A549 (cell line): ENCODE data around the gene MTCL1. TPM values are rescaled to one million over a fixed set of nuclear protein-coding genes. Genes with fewer than 3 reads are reported as not detected.

Source experiments
- ATAC-seq, 2 experiments: fragments of 200-7000 bp in 1 of 2; fragments of >200 bp in 1 of 2; cut with Nextera tagmentation in 1 of 2; cut with Tn5 transposase in 1 of 2; 3 replicates each; pipeline versions ENCODE4 v1.8.0 to v1.9.1; 2018 to 2020; ENCODE audit warnings: mild to moderate bottlenecking in 1 of 2, moderate library complexity in 1 of 2
- CTCF ChIA-PET: fragments of 300-600 bp; sonication (Branson Sonifier 250); formaldehyde crosslinking; extraction: SDS; loops from one replicate; lab custom pipeline; 2021; ENCODE audit warnings: antibody characterized with exemption, inconsistent platforms; lab: Yijun Ruan, JAX
- POLR2A ChIA-PET: fragments of 350-600 bp; formaldehyde crosslinking; extraction: SDS; loops from one replicate; lab custom pipeline; 2021; ENCODE audit warnings: antibody characterized with exemption, inconsistent platforms; lab: Yijun Ruan, JAX
- DNase-seq, 2 experiments: peaks; one replicate each; pipeline versions ENCODE4 v3.0.0 to v3.0.0-alpha.2; 2011 to 2016; ENCODE audit warnings: low read depth in 1 of 2, low spot score in 1 of 2
- FAIRE-seq: peaks from 2 replicates; lab custom pipeline; 2011; peaks lifted over from hg19 to GRCh38; lab: Jason Lieb, UNC
- H3K27ac ChIP-seq, 2 experiments: fragments of >200 bp; sonication (Bioruptor Twin); formaldehyde crosslinking; 3 replicates each; pipeline ENCODE4 v1.5.1; 2016 to 2017
- H3K4me1 ChIP-seq: fragments of >200 bp; sonication (Bioruptor Twin); formaldehyde crosslinking; 3 replicates; pipeline ENCODE4 v1.6.1; 2016
- H3K4me2 ChIP-seq: fragments of >200 bp; sonication (Bioruptor Twin); formaldehyde crosslinking; 3 replicates; pipeline ENCODE4 v1.6.1; 2016
- H3K4me3 ChIP-seq: fragments of >200 bp; sonication (Bioruptor Twin); formaldehyde crosslinking; 3 replicates; pipeline ENCODE4 v1.5.1; 2016
- H3K9me3 ChIP-seq: fragments of >200 bp; sonication (Bioruptor Twin); formaldehyde crosslinking; 3 replicates; pipeline ENCODE4 v1.6.1; 2016
- ATOH8 ChIP-seq: fragments of 250-450 bp; sonication (Bioruptor Pico); IDR thresholded peaks from 2 replicates; pipeline ENCODE4 v1.5.0; 2020; ENCODE audit warnings: low read depth, mild to moderate bottlenecking, moderate library complexity
- BCL3 ChIP-seq: fragments of >200 bp; sonication (Bioruptor Twin); formaldehyde crosslinking; IDR thresholded peaks from 3 replicates; pipeline ENCODE4 v1.6.1; 2016
- CBX8 ChIP-seq: fragments of 200-600 bp; sonication (generic); IDR thresholded peaks from 2 replicates; pipeline ENCODE4 v1.6.1; 2016
- E2F6 ChIP-seq: IDR thresholded peaks from 2 replicates; pipeline ENCODE4 v1.6.1; 2012; ENCODE audit warnings: low read depth, borderline replicate concordance
- EHF ChIP-seq: fragments of 250-450 bp; sonication (Bioruptor Pico); IDR thresholded peaks from 2 replicates; pipeline ENCODE4 v1.5.0; 2020; ENCODE audit warnings: mild to moderate bottlenecking
- ESRRA ChIP-seq: fragments of 150-350 bp; IDR thresholded peaks from 2 replicates; pipeline ENCODE4 v1.6.1; 2014; ENCODE audit warnings: mild to moderate bottlenecking, low read length, borderline replicate concordance
- FOSB ChIP-seq: fragments of 250-450 bp; sonication (Bioruptor Pico); IDR thresholded peaks from 2 replicates; pipeline ENCODE4 v1.5.0; 2020; ENCODE audit warnings: mild to moderate bottlenecking, moderate library complexity
- GATA3 ChIP-seq: IDR thresholded peaks from 2 replicates; pipeline ENCODE4 v1.6.1; 2012; ENCODE audit warnings: borderline replicate concordance
- HEYL ChIP-seq: fragments of 250-450 bp; sonication (Bioruptor Pico); IDR thresholded peaks from 2 replicates; pipeline ENCODE4 v1.8.0; 2021; ENCODE audit warnings: mild to moderate bottlenecking, moderate library complexity
- HMGXB4 ChIP-seq: fragments of 250-450 bp; sonication (Bioruptor Pico); IDR thresholded peaks from 2 replicates; pipeline ENCODE4 v1.5.0; 2021; ENCODE audit warnings: mild to moderate bottlenecking, moderate library complexity, borderline replicate concordance
- HOXB5 ChIP-seq: fragments of 250-450 bp; sonication (Bioruptor Pico); IDR thresholded peaks from 2 replicates; pipeline ENCODE4 v1.5.0; 2020; ENCODE audit warnings: mild to moderate bottlenecking, moderate library complexity
- JUN ChIP-seq, 2 experiments: fragments of >200 bp; sonication (Bioruptor Twin); formaldehyde crosslinking; IDR thresholded peaks; 2 replicates in 1 of 2; 3 replicates in 1 of 2; pipeline ENCODE4 v1.6.1; 2016 to 2017
- POLR2A ChIP-seq: IDR thresholded peaks from 2 replicates; pipeline ENCODE4 v1.6.1; 2012; ENCODE audit warnings: mild to moderate bottlenecking, low read length
- RARB ChIP-seq: fragments of 250-450 bp; sonication (Bioruptor Pico); IDR thresholded peaks from 2 replicates; pipeline ENCODE4 v1.8.0; 2021; ENCODE audit warnings: mild to moderate bottlenecking, moderate library complexity
- REST ChIP-seq: fragments of 200-600 bp; sonication (generic); IDR thresholded peaks from 2 replicates; pipeline ENCODE4 v1.6.1; 2016; ENCODE audit warnings: antibody characterized with exemption, mild to moderate bottlenecking, moderate library complexity
- RFX5 ChIP-seq: fragments of 450-650 bp; IDR thresholded peaks from 2 replicates; pipeline ENCODE4 v1.7.1; 2014; ENCODE audit warnings: antibody characterized with exemption, mild to moderate bottlenecking, moderate library complexity
- RNF2 ChIP-seq: fragments of 200-600 bp; sonication (generic); IDR thresholded peaks from 2 replicates; pipeline ENCODE4 v1.6.1; 2016; ENCODE audit warnings: low read depth, mild to moderate bottlenecking, antibody characterized with exemption, moderate library complexity, borderline replicate concordance
- USF2 ChIP-seq: fragments of 450-650 bp; IDR thresholded peaks from 2 replicates; pipeline ENCODE4 v1.6.1; 2014; ENCODE audit warnings: antibody characterized with exemption
- ZC3H11A ChIP-seq: fragments of 450-650 bp; IDR thresholded peaks from 2 replicates; pipeline ENCODE4 v1.6.1; 2014; ENCODE audit warnings: antibody characterized with exemption, mild to moderate bottlenecking
- WGBS: methylation state at CpG from one replicate; pipeline ENCODE4 v1.1.6; 2017; ENCODE audit errors: missing lambda C conversion rate; 5-methylcytosine and 5-hydroxymethylcytosine counted together
- polyA plus RNA-seq, 4 experiments: library from polyadenylated mRNA; depleted of rRNA in 3 of 4; stranded (reverse); fragments of >200 nt; fragmentation: RNase III in 1 of 4; extraction: RNeasy Plus Mini Kit Qiagen cat#74134 plus additional on column Dnase treatment in 1 of 4; gene quantifications; 2 replicates in 3 of 4; 3 replicates in 1 of 4; pipeline ENCODE4 v1.2.3, GENCODE V29; 2011 to 2017

The MTCL1 gene
- polyA plus RNA-seq, 2 of the 4 experiments (the other 2 are of a cell fraction), result 44.4 to 49.6 TPM

GRCh38 chr18:8860845-8861642 lies 155.7 kb downstream of the MTCL1 start:
- no peak overlapping the region for H3K4me2 ChIP-seq
- no peaks in the 10 kb centered on the region for H3K9me3 ChIP-seq
- peaks cover 16% of the 10 kb centered on the region for H3K4me1 ChIP-seq
- CTCF ChIA-PET, result no interaction called here
- 89% methylated on average over 6 of the region's 6 CpGs for WGBS
- POLR2A ChIA-PET, result no interaction called here
- no peak for ATAC-seq
- FAIRE-seq, result no peak
- peak overlapping the region in 1 of 2 experiments; percentile 81; a peak in 2 of 6 replicates for H3K27ac ChIP-seq
- DNase-seq, result no peak
- no peak for TF ChIP-seq RNF2
- no peak for TF ChIP-seq POLR2A
- TF ChIP-seq RFX5, result no peak
- no peak for TF ChIP-seq EHF (CRISPR knock-in tag)
- TF ChIP-seq FOSB, result no peak
- no peak for TF ChIP-seq ZC3H11A
- TF ChIP-seq CBX8, result no peak
- TF ChIP-seq ESRRA, result no peak
- no peak for TF ChIP-seq E2F6
- TF ChIP-seq HMGXB4, result no peak
- no peak for TF ChIP-seq HEYL (CRISPR knock-in tag)
- no peak for TF ChIP-seq USF2
- no peak for TF ChIP-seq GATA3
- TF ChIP-seq REST, result no peak
- no peak for TF ChIP-seq ATOH8 (CRISPR knock-in tag)
- TF ChIP-seq HOXB5 (CRISPR knock-in tag), result no peak
- H3K4me3 ChIP-seq, result no peak overlapping the region

- H3K4me3 ChIP-seq, result no peak overlapping the region
- WGBS, result 88% methylated on average over 3 of the region's 3 CpGs
- ATAC-seq, result no peak
- FAIRE-seq, result no peak
- no peak overlapping the region for H3K4me2 ChIP-seq
- POLR2A ChIA-PET, result no interaction called here
- H3K9me3 ChIP-seq, result no peaks in the 10 kb centered on the region
- TF ChIP-seq RARB (CRISPR knock-in tag) (no peak), BCL3 (no peak), JUN (IDR thresholded peaks at IDR 0.05) (no peak)
- TF ChIP-seq, all 56 proteins: peak for 0
- CTCF ChIA-PET, result interaction anchor here (0.6 kb wide), 1 partner anchor 208 kb away, joined by 5 read pairs; no protein-coding TSS in a partner anchor
- DNase-seq, result no peak
- Histone ChIP-seq H3K27ac (peak overlapping the region in 1 of 2 experiments; percentile 7; a peak in 1 of 6 replicates), H3K4me1 (peaks cover 16% of the 10 kb centered on the region)
Observed at GRCh38 chr18:8863427-8863826, 158.1 kb downstream of the MTCL1 start.
